GM21515 (cell line): ENCODE results near the gene PAK4.

Source experiments
- ATAC-seq: cut with Tn5 transposase; IDR thresholded peaks from one replicate; pipeline ENCODE4 v1.9.1; 2021; ENCODE audit not compliant: unreplicated experiment

Gene PAK4

GRCh38 chr19:39162441-39163043 is 37.0 kb downstream of the PAK4 start:
- no peak for ATAC-seq

DNA sequence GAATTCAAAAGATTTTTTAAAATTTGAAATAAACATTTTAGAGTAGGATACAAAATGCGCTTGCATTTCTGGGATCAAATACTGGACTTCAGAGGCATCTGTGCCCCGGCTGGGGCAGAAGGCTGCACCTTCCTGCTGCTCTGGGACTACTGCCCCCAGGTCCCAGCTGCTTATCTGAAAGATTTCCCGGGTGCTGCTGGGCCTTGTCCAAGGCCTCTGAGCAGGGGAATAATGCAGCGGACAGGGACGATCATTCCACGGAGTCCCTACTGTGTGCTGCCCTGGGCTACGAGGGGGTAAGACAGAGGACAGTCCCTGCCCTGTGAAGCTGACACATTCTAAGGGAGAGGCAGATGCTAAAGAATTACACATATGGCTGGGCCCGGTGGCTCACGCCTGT is 38.0 kb downstream of the PAK4 start:
- no peak for ATAC-seq

GRCh38 chr19:39164289-39164688 is 38.7 kb downstream of the PAK4 start:
- no peak for ATAC-seq

- ATAC-seq, result no peak
These were observed 40.3 kb downstream of the PAK4 start for GRCh38 chr19:39165857-39166256.

GRCh38 chr19:39166571-39167391 is 41.2 kb downstream of the PAK4 start:
- ATAC-seq, result no peak

DNA sequence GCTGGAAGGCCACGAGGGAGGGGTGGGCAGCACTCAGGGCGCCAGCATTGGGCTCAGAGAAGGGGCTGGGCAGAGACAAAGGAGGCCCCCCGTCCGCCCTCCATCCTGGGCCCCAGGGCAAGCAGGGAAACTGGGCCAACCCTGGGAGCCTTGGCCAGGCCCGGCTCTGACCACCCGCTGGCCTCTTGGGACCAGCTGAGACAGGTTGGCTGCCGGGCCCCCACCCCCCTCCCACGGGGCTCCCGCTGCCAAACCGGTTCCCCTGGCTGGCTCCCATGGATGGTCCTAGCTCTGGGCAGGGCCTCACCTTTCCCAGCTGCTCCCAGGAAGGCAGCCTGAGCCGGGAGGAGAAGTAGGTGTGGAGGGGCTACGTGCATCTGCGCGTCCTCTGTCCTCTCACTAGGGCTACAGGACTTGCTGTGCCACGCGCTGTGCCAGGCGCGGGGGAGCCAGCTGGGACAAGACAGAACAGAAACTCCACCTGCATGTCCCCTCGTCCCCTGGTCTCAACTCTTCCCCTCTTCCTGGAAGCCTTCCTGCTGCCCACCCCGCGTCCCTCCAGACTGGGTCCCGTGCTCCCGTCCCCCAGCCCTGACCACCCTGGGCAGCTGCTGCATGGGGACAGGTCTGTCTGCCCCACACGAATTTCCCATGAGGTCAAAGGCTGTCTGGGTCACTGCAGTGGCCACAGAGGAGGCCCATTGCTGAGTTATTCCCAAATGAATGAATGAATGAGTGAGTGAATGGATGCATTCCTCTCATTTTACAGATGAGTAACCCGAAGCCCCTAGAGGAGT is 42.1 kb downstream of the PAK4 start:
- ATAC-seq, result no peak

- no peak for ATAC-seq
These were observed 42.9 kb downstream of the PAK4 start for GRCh38 chr19:39168258-39169142.

DNA sequence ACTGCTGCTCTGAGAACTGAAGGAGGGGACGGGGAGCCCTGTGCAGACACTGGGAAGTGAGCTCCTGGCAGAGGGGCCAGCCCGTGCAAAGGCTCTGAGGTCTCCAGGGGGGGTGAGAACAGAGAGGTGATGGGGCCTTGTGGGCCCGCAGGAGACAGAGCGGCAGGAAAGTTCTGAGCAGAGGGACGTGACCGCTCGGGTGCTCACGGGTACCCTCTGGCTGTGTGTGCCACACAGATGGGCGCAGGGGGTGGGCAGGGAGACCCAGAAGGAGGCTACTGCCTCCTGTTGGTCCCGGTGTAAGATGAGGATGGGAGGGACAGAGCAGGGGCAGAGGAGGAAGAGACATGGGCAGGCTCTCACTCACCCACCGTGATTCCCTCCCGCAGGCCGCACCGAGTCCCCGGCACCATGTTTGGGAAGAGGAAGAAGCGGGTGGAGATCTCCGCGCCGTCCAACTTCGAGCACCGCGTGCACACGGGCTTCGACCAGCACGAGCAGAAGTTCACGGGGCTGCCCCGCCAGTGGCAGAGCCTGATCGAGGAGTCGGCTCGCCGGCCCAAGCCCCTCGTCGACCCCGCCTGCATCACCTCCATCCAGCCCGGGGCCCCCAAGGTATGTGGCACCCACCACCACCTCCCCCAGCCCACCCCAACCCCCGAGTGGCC is 43.7 kb downstream of the PAK4 start:
- ATAC-seq, result no peak

GRCh38 chr19:39170386-39171231 is 45.0 kb downstream of the PAK4 start:
- ATAC-seq, result no peak

DNA sequence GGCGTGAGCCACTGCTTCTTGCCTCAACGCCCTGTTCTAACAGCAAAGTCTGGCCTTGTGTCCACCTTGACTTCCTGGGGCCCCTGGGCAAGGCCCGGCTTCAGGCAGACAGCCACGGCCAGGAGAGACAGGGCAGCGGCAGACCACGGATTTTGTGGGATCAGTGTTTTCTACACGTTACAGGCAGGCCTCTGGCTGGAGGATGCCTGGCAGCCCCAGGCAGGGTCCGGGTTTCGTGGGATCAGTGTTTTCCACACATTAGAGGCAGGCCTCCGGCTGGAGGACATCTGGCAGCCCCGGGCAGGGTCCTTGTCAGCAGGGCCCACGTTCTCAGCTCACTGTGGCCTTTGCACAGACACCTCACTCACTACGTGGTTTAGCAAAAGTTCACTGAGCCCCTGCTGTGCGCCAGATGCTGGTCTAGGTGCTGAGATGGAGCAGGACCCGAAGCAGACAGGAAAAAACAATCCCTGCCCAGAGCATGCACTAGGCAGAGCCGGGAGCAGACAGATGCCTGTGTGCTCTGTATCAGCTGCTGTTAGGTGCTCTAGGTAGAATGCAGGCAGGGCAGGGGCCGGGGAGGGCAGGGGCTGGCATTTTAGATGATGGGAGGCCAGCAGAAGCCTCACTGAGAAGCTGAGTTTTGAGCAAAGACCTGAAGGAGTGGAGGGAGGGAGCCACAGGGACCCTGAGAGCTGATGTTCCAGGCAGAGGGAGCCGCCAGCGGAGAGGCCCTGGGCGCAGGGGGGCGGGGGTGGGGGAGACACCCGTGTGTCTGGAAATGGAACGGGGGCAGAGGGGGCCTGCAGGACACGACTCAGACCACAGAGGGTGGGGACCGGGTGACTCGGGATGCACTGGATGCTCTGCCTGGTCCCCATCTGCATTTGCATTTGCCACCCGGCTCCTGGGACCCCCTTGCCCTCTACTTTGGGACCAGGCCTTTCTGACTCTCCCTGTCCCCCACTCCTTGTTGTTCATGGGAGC is 46.2 kb downstream of the PAK4 start:
- ATAC-seq, result no peak

DNA sequence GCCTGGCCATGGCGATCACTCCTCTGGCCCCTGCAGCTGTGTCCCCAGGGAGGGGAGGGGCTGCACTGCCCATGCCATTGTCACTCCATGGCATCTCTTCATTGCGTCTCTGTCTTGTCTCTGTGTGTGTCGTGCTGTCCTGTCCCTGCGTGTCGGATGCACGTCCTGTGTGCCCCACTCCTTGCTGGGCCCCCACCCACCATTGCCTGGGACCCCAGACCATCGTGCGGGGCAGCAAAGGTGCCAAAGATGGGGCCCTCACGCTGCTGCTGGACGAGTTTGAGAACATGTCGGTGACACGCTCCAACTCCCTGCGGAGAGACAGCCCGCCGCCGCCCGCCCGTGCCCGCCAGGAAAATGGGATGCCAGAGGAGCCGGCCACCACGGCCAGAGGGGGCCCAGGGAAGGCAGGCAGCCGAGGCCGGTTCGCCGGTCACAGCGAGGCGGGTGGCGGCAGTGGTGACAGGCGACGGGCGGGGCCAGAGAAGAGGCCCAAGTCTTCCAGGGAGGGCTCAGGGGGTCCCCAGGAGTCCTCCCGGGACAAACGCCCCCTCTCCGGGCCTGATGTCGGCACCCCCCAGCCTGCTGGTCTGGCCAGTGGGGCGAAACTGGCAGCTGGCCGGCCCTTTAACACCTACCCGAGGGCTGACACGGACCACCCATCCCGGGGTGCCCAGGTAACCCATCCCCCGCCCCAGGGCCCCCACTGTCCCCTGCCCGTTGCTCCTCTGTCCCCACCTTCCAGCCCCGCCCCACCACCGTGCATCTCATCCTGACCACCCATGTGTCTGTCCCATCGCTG is 47.3 kb downstream of the PAK4 start:
- no peak for ATAC-seq

DNA sequence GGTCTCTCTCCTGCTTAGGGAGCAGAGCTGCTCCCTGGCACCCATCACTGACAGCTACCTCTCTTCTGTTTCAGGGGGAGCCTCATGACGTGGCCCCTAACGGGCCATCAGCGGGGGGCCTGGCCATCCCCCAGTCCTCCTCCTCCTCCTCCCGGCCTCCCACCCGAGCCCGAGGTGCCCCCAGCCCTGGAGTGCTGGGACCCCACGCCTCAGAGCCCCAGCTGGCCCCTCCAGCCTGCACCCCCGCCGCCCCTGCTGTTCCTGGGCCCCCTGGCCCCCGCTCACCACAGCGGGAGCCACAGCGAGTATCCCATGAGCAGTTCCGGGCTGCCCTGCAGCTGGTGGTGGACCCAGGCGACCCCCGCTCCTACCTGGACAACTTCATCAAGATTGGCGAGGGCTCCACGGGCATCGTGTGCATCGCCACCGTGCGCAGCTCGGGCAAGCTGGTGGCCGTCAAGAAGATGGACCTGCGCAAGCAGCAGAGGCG is 48.0 kb downstream of the PAK4 start:
- no peak for ATAC-seq

- no peak for ATAC-seq
These were observed 48.6 kb downstream of the PAK4 start for GRCh38 chr19:39174142-39174541.

DNA sequence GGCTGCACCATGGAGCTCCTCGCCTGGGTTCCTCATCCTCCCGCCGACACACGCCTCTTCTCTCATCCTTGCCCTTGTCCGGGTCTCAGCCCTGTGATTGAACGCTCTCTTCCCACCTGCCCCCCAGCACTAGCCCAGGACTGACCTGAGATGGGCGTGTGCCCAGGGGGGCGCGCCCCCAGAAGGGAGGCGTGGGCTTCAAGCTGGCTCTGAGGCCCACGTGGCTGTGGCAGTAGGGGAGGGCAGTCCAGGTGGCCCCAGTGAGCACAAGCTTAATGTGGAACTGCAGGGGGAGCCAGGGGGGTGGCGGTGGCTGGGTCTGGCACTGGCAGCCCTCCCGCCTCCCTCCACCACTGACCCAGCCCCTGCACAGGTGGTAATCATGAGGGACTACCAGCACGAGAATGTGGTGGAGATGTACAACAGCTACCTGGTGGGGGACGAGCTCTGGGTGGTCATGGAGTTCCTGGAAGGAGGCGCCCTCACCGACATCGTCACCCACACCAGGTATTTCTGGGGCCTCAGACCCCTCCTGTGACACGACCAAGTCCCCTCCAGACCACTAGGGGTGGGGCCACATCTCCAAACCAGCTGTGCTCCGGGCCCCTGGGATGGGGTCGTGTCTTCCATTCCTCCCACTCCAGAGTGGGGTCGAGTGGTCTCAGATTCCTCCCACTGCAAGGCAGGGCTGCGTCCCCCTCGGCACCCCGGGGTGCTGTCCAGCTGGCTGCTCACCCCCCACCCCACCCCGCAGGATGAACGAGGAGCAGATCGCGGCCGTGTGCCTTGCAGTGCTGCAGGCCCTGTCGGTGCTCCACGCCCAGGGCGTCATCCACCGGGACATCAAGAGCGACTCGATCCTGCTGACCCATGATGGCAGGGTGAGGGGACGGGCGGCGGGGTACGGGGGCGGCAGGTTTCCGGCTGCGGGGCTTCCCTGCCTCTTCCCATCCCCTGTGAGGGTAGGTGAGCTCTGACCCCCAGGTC is 49.3 kb downstream of the PAK4 start:
- ATAC-seq, result no peak

DNA sequence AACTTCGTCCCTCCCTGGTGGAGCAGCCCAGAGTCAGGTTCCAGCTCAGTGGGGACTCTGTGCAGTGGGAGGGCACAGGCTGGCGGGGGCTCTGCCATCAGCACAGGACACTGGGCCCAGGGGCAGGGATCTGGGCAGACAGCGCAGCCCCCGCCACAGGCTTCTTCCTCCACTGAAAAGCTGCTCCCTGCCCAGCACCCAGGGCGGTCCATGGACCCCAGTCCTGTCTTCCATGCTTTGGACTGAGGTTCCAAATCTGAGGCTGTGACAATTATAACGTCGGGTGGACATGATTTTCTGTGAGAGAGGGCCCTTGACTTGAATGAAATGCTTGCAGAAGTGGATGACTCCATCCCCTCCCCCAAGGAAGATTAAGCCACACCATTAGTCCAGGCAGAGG is 50.0 kb downstream of the PAK4 start:
- ATAC-seq, result no peak

GRCh38 chr19:39177110-39177699 is 51.6 kb downstream of the PAK4 start:
- no peak for ATAC-seq
